Right cardiac atrium (tissue), 5 donors: ENCODE measurements around the gene SMARCA2. TPM values are rescaled to one million over a fixed set of nuclear protein-coding genes. Genes with fewer than 3 reads are reported as not detected.

ENCODE experiments used
- ATAC-seq, 2 donors: fragments of 200-7000 bp; cut with Tn5 transposase; one replicate each; pipeline versions ENCODE4 v1.8.0 to v1.9.1; 2020; ENCODE audit warnings: moderate library complexity in 2 of 2, mild to moderate bottlenecking in 1 of 2
- DNase-seq, 3 donors: peaks; one replicate each; pipeline ENCODE4 v3.0.0-alpha.2; 2020
- H3K27ac ChIP-seq: one replicate; pipeline ENCODE4 v1.5.1; 2013; ENCODE audit warnings: mild to moderate bottlenecking, low read length, control low read depth, moderate library complexity
- H3K27me3 ChIP-seq: one replicate; pipeline ENCODE4 v1.6.1; 2013; ENCODE audit not compliant: control insufficient read depth, insufficient read depth
- H3K4me1 ChIP-seq: one replicate; pipeline ENCODE4 v1.6.1; 2013; ENCODE audit warnings: low read length; ENCODE audit not compliant: control insufficient read depth, insufficient read depth
- H3K4me3 ChIP-seq: one replicate; pipeline ENCODE4 v1.5.1; 2013; ENCODE audit warnings: low read length, control low read depth
- H3K9me3 ChIP-seq: one replicate; pipeline ENCODE4 v1.6.1; 2013; ENCODE audit warnings: low read length; ENCODE audit not compliant: control insufficient read depth
- WGBS: extraction: QIAGEN DNeasy Blood & Tissue Kit; methylation state at CpG from one replicate; pipeline ENCODE4 v1.1.7; 2013; 5-methylcytosine and 5-hydroxymethylcytosine counted together
- intact Hi-C, 4 donors: fragments of 100-400 bp; cut with DNase I; formaldehyde crosslinking; loops; one replicate each; pipeline versions ENCODE4 v1.11.0 to v1.14.0; 2022 to 2023
- polyA plus RNA-seq: library from polyadenylated mRNA; stranded (reverse); fragments of 200-250 nt; gene quantifications from one replicate; pipeline ENCODE4 v1.2.3, GENCODE V29; 2013
- total RNA-seq, 4 donors: library from RNA; stranded (reverse); fragmentation: NEBNext Ultra II Directional; extraction: Animal tissue kit (Norgen Biotek cat#: 25700); gene quantifications; one replicate each; pipeline ENCODE4 v1.2.1, GENCODE V29; 2021
- donor health status: healthy with polysubstance abuse.
- donor health status: DM: no; HTN: yes; CAD: no.
- donor health status: DM: no; HTN: no; CAD: no.
- donor health status: DM: no; HTN: yes; CAD: no; lungs with severe emphysema.
- donor health status: DM: yes; HTN: yes; CAD: no.

SMARCA2 gene
- total and polyA plus RNA-seq, 5 donors = 49.3 to 133 (median 104) TPM

- DNase-seq (peak in 1 of 3 donors; percentile 49), ATAC-seq (peak in 1 of 2 donors; percentile 39)
- intact Hi-C loops = no loop called here
- no peaks in the 10 kb centered on the region for H3K9me3 ChIP-seq
- no peaks in the 10 kb centered on the region for H3K27me3 ChIP-seq
- H3K4me3 ChIP-seq = no peak overlapping the region
- WGBS = 59% methylated on average over 5 of the region's 5 CpGs
- H3K4me1 ChIP-seq = no peaks in the 10 kb centered on the region
- no peak overlapping the region for H3K27ac ChIP-seq
Measured at GRCh38 chr9:2234371-2234893, 219.3 kb downstream of the SMARCA2 start.

- WGBS = 89% methylated on average over 5 of the region's 5 CpGs
Measured at GRCh38 chr9:2235623-2236022, 220.5 kb downstream of the SMARCA2 start.

GRCh38 chr9:2236850-2237249 is 221.7 kb downstream of the SMARCA2 start:
- intact Hi-C loops = no loop called here
- 85% methylated on average over 3 of the region's 3 CpGs for WGBS
- H3K4me1 ChIP-seq = no peaks in the 10 kb centered on the region
- H3K27me3 ChIP-seq = no peaks in the 10 kb centered on the region
- H3K27ac ChIP-seq = no peak overlapping the region
- DNase-seq (no peak), ATAC-seq (no peak)
- no peak overlapping the region for H3K4me3 ChIP-seq
- H3K9me3 ChIP-seq = no peaks in the 10 kb centered on the region

More at GRCh38 chr9:2235623-2236022, 220.5 kb downstream of the SMARCA2 start:
- H3K4me3 ChIP-seq = no peak overlapping the region
- no peak overlapping the region for H3K27ac ChIP-seq
- H3K27me3 ChIP-seq = no peaks in the 10 kb centered on the region
- no peaks in the 10 kb centered on the region for H3K4me1 ChIP-seq
- H3K9me3 ChIP-seq = no peaks in the 10 kb centered on the region
- intact Hi-C loops = no loop called here
- no peak for DNase-seq
- no peak for ATAC-seq

- intact Hi-C loops = no loop called here
- peak overlapping the region; percentile 64 for H3K4me3 ChIP-seq
- 16% methylated on average over 15 of the region's 15 CpGs for WGBS
- peak overlapping the region; percentile 31 for H3K27ac ChIP-seq
- DNase-seq (peak; percentile 51 to 79 (median 75)), ATAC-seq (peak; percentile 59 to 80)
- no peaks in the 10 kb centered on the region for H3K4me1 ChIP-seq
- H3K27me3 ChIP-seq = no peaks in the 10 kb centered on the region
- no peaks in the 10 kb centered on the region for H3K9me3 ChIP-seq
Measured at GRCh38 chr9:2241461-2241835, 226.3 kb downstream of the SMARCA2 start.

- peak; percentile 95 for ATAC-seq
- Histone ChIP-seq H3K9me3 (no peaks in the 10 kb centered on the region), H3K4me3 (peak overlapping the region; percentile 64), H3K27ac (peak overlapping the region; percentile 31), H3K27me3 (no peaks in the 10 kb centered on the region), H3K4me1 (no peaks in the 10 kb centered on the region)
- DNase-seq = peak; percentile 76 to 92 (median 90)
- intact Hi-C loops = no loop called here
- under 1% methylated on average over 38 of the region's 38 CpGs for WGBS
Measured at GRCh38 chr9:2241836-2242741, 226.9 kb downstream of the SMARCA2 start.

- ATAC-seq (peak in 1 of 2 donors; percentile 9), DNase-seq (peak in 1 of 3 donors; percentile 40)
- Histone ChIP-seq H3K9me3 (no peaks in the 10 kb centered on the region), H3K27ac (no peak overlapping the region), H3K4me1 (no peaks in the 10 kb centered on the region), H3K27me3 (no peaks in the 10 kb centered on the region), H3K4me3 (no peak overlapping the region)
- WGBS = 29% methylated on average over 11 of the region's 11 CpGs
- intact Hi-C loops = no loop called here
Measured at GRCh38 chr9:2242831-2243330, 227.7 kb downstream of the SMARCA2 start.
